HG03060 (cell line): Measurements from ENCODE around the gene DVL3.

Experiments used
- ATAC-seq: cut with Tn5 transposase; IDR thresholded peaks from one replicate; pipeline ENCODE4 v1.9.1; 2021; ENCODE audit warnings: low read depth, moderate number of reproducible peaks; ENCODE audit not compliant: unreplicated experiment

The DVL3 gene

GRCh38 chr3:184176377-184177330 is 21.5 kb downstream of the DVL3 start:
- no peak for ATAC-seq

- ATAC-seq, result no peak
Observed at GRCh38 chr3:184177331-184177731, 22.2 kb downstream of the DVL3 start.

GRCh38 chr3:184177767-184178306 is 22.7 kb downstream of the DVL3 start:
- ATAC-seq, result no peak

- ATAC-seq, result no peak
Observed at GRCh38 chr3:184178521-184179138, 23.5 kb downstream of the DVL3 start.

GRCh38 chr3:184180165-184180564 is 25.0 kb downstream of the DVL3 start:
- ATAC-seq, result no peak

GRCh38 chr3:184181596-184181995 is 26.4 kb downstream of the DVL3 start:
- no peak for ATAC-seq

- ATAC-seq, result no peak
Observed at GRCh38 chr3:184183679-184184078, 28.5 kb downstream of the DVL3 start.

GRCh38 chr3:184184546-184185230 is 29.5 kb downstream of the DVL3 start:
- no peak for ATAC-seq

GRCh38 chr3:184185461-184186183 is 30.4 kb downstream of the DVL3 start:
- peak; percentile 91 for ATAC-seq

- ATAC-seq, result peak; percentile 7
Observed at GRCh38 chr3:184186184-184186901, 31.2 kb downstream of the DVL3 start, which contains the start of gene ABCF3. Gene ABCF3, plus strand, starts transcription at chr3:184186199. Its CDS starts 9 bp downstream, at chr3:184186208.

GRCh38 chr3:184186902-184187207 is 31.7 kb downstream of the DVL3 start:
- ATAC-seq, result no peak

GRCh38 chr3:184188080-184188479 is 32.9 kb downstream of the DVL3 start:
- no peak for ATAC-seq

GRCh38 chr3:184189421-184189820 is 34.2 kb downstream of the DVL3 start:
- ATAC-seq, result no peak

GRCh38 chr3:184192889-184193288 is 37.7 kb downstream of the DVL3 start:
- no peak for ATAC-seq

GRCh38 chr3:184193991-184194539 is 38.9 kb downstream of the DVL3 start:
- no peak for ATAC-seq

GRCh38 chr3:184196536-184196935 is 41.4 kb downstream of the DVL3 start:
- ATAC-seq, result no peak

- no peak for ATAC-seq
Observed at GRCh38 chr3:184198509-184198908, 43.3 kb downstream of the DVL3 start.

GRCh38 chr3:184200825-184201224 is 45.6 kb downstream of the DVL3 start:
- ATAC-seq, result no peak

GRCh38 chr3:184203526-184203925 is 48.3 kb downstream of the DVL3 start:
- ATAC-seq, result no peak
